H1 (cell line): ENCODE data around the gene UQCC5. TPM values are rescaled to one million over a fixed set of nuclear protein-coding genes. Genes with fewer than 3 reads are reported as not detected.

Experiments
- ATF2 ChIP-seq: IDR thresholded peaks from 2 replicates; pipeline ENCODE4 v1.6.1; 2012; ENCODE audit warnings: low read length, inconsistent platforms
- CHD7 ChIP-seq: fragments of 300-600 bp; sonication (generic); IDR thresholded peaks from 2 replicates; pipeline ENCODE4 v1.7.1; 2012; ENCODE audit warnings: low read length, moderate library complexity, mild to moderate bottlenecking, inconsistent platforms; ENCODE audit not compliant: insufficient replicate concordance
- RAD21 ChIP-seq, 2 experiments: IDR thresholded peaks in 1 of 2; conservative IDR thresholded peaks in 1 of 2; 2 replicates each; pipeline ENCODE4 v1.6.1; 2011; ENCODE audit warnings: low read depth in 2 of 2, low read length in 2 of 2, improper control_type of control experiment in 1 of 2, inconsistent platforms in 1 of 2, mild to moderate bottlenecking in 1 of 2, moderate library complexity in 1 of 2
- SIN3A ChIP-seq, 2 experiments: IDR thresholded peaks in 1 of 2; conservative IDR thresholded peaks in 1 of 2; 2 replicates each; pipeline ENCODE4 v1.6.1; 2011 to 2012; ENCODE audit warnings: low read length in 2 of 2, improper control_type of control experiment in 1 of 2, low read depth in 1 of 2, mild to moderate bottlenecking in 1 of 2
- SIRT6 ChIP-seq: IDR thresholded peaks from one replicate; pipeline ENCODE4 v1.7.1; 2012; ENCODE audit warnings: low read length, inconsistent platforms
- SRF ChIP-seq: IDR thresholded peaks from 2 replicates; pipeline ENCODE4 v1.6.1; 2011; ENCODE audit warnings: mild to moderate bottlenecking, low read depth, low read length, moderate library complexity
- SUZ12 ChIP-seq: fragments of 200-600 bp; sonication (generic); IDR thresholded peaks from 2 replicates; pipeline ENCODE4 v1.6.1; 2012; ENCODE audit warnings: mild to moderate bottlenecking, inconsistent platforms, low read length, moderate library complexity, mixed read lengths
- TBP ChIP-seq: IDR thresholded peaks from 2 replicates; pipeline ENCODE4 v1.6.1; 2011; ENCODE audit warnings: low read depth, low read length, improper control_type of control experiment
- polyA plus RNA-seq, 7 experiments: library from polyadenylated mRNA; depleted of rRNA in 3 of 7; stranded (reverse) in 5 of 7; unstranded in 2 of 7; fragments of >200 nt in 5 of 7; fragments of 200-250 nt in 2 of 7; gene quantifications; 1 replicate in 5 of 7; 2 replicates in 1 of 7; 4 replicates in 1 of 7; pipeline versions ENCODE4 v1.2.1 to v1.2.3, GENCODE V29; 2011 to 2013; ENCODE audit warnings: missing spikeins in 2 of 7, mixed read lengths in 2 of 7
- total RNA-seq: library from RNA; stranded (reverse); fragmentation: NEBNext Ultra II Directional; extraction: Animal tissue kit (Norgen Biotek cat#: 25700); gene quantifications from 2 replicates; pipeline ENCODE4 v1.2.1, GENCODE V29; 2021

The UQCC5 gene
- total and polyA plus RNA-seq, 2 of the 8 experiments (the other 6 are each of a cell fraction or from before 2014, with no cell fraction given) = 35.0 to 37.7 TPM

GRCh38 chr3:52554026-52554755 is 17.8 kb downstream of the UQCC5 start (continued):
- no peak for TF ChIP-seq CHD7
- no peak for TF ChIP-seq RAD21 (IDR thresholded peaks at IDR 0.05 in 1 of 2, conservative IDR thresholded peaks at IDR 0.05 in 1 of 2; ENCODE audit: low read depth in 2 of 2, low read length in 2 of 2)
- no peak for TF ChIP-seq TBP
- TF ChIP-seq SUZ12 = no peak
- TF ChIP-seq ATF2 = no peak
- TF ChIP-seq SIRT6 = no peak
- no peak for TF ChIP-seq SIN3A (conservative IDR thresholded peaks at IDR 0.05 in 1 of 2, IDR thresholded peaks at IDR 0.05 in 1 of 2; ENCODE audit: low read depth in 1 of 2, low read length in 2 of 2)
- no peak for TF ChIP-seq SRF
